Stimulated activated CD4-positive, alpha-beta T cell treated with anti-CD3 and anti-CD28 coated beads, Interleukin-4, amount 100 ng/mL, for 24 hours (primary cell): Measurements from ENCODE around the gene HBG2.
"Not testable (repeated sequence)": the region's sequence is repeated elsewhere in the genome, so short reads cannot be mapped to it uniquely, and the experiment has no call there.

Experiments
- DNase-seq: peaks from one replicate; pipeline ENCODE4 v3.0.0-alpha.2; 2020

Gene HBG2

GRCh38 chr11:5280582-5281102 is 26.1 kb upstream of the HBG2 start:
- DNase-seq = peak; percentile 4

- DNase-seq = no peak
Measured at GRCh38 chr11:5279471-5280090, 25.0 kb upstream of the HBG2 start.

- DNase-seq = no peak
Measured at GRCh38 chr11:5277807-5278382, 23.3 kb upstream of the HBG2 start.

- no peak for DNase-seq
Measured at GRCh38 chr11:5276697-5277096, 22.1 kb upstream of the HBG2 start.

- DNase-seq = no peak
Measured at GRCh38 chr11:5275369-5276110, 21.0 kb upstream of the HBG2 start.

- DNase-seq = no peak
Measured at GRCh38 chr11:5274395-5274794, 19.8 kb upstream of the HBG2 start.

- DNase-seq = no peak
Measured at GRCh38 chr11:5272395-5273017, 17.9 kb upstream of the HBG2 start.

GRCh38 chr11:5269715-5270147 is 15.2 kb upstream of the HBG2 start, which contains the start of gene HBE1:
TSS of gene HBE1 (minus strand) at chr11:5269945. CDS start at chr11:5269890, 55 bp downstream.
- no peak for DNase-seq

- DNase-seq = no peak
Measured at GRCh38 chr11:5267033-5267563, 12.5 kb upstream of the HBG2 start.

- DNase-seq = no peak
Measured at GRCh38 chr11:5266609-5267008, 12.0 kb upstream of the HBG2 start.

- DNase-seq = no peak
Measured at GRCh38 chr11:5265832-5266231, 11.3 kb upstream of the HBG2 start.

- DNase-seq = no peak
Measured at GRCh38 chr11:5258543-5259262, 4.1 kb upstream of the HBG2 start.

- no peak for DNase-seq
Measured at GRCh38 chr11:5257296-5257695, 2.7 kb upstream of the HBG2 start.

- DNase-seq = not testable (repeated sequence)
Measured at GRCh38 chr11:5254023-5254422, 558 bp downstream of the HBG2 start.

- DNase-seq = not testable (repeated sequence)
Measured at GRCh38 chr11:5253440-5253839, 1.1 kb downstream of the HBG2 start.

- no peak for DNase-seq
Measured at GRCh38 chr11:5252919-5253265, 1.7 kb downstream of the HBG2 start.

GRCh38 chr11:5252192-5252918 is 2.2 kb downstream of the HBG2 start:
- no peak for DNase-seq

- DNase-seq = no peak
Measured at GRCh38 chr11:5251746-5252145, 2.8 kb downstream of the HBG2 start.

GRCh38 chr11:5250543-5251204 is 3.9 kb downstream of the HBG2 start:
- DNase-seq = no peak

GRCh38 chr11:5249807-5250396 is 4.7 kb downstream of the HBG2 start, which contains the start of gene HBG1:
TSS of gene HBG1 (minus strand) at chr11:5249857. CDS start at chr11:5249804, 53 bp downstream.
- DNase-seq = not testable (repeated sequence)

GRCh38 chr11:5248498-5248897 is 6.1 kb downstream of the HBG2 start:
- not testable (repeated sequence) for DNase-seq
